Measurements from ENCODE around the gene ZNF684. TPM values are rescaled to one million over a fixed set of nuclear protein-coding genes. Genes with fewer than 3 reads are reported as not detected.
"Not testable (repeated sequence)": the region's sequence is repeated elsewhere in the genome, so short reads cannot be mapped to it uniquely, and the experiment has no call there.

The ZNF684 gene
- total RNA-seq, 3 donors from 2014 or later: 4.0 to 8.2 (median 5.9) TPM

GRCh38 chr1:40535732-40536131 is 4.3 kb downstream of the ZNF684 start:
- no peaks in the 10 kb centered on the region for H3K4me1 ChIP-seq
- H3K36me3 ChIP-seq: no peaks in the 10 kb centered on the region
- H3K27me3 ChIP-seq: no peaks in the 10 kb centered on the region
- H3K4me3 ChIP-seq: no peak overlapping the region
- no peak overlapping the region for H3K27ac ChIP-seq
- H3K9me3 ChIP-seq: no peaks in the 10 kb centered on the region
- DNase-seq (ENCODE audit: low spot score in 2 of 2): no peak
- intact Hi-C loops (cut with DNase I; ENCODE audit: low total_unique reads): no loop called here
- TF ChIP-seq POLR2AphosphoS5 (IDR thresholded peaks at IDR 0.05) (no peak), CTCF (IDR thresholded peaks at IDR 0.05) (no peak), POLR2A (IDR thresholded peaks at IDR 0.05) (no peak)

GRCh38 chr1:40539338-40539737 is 7.9 kb downstream of the ZNF684 start:
- H3K36me3 ChIP-seq: no peaks in the 10 kb centered on the region
- DNase-seq (ENCODE audit: low spot score in 2 of 2): no peak
- intact Hi-C loops (cut with DNase I; ENCODE audit: low total_unique reads): no loop called here

GRCh38 chr1:40546957-40547356 is 15.5 kb downstream of the ZNF684 start:
- no peaks in the 10 kb centered on the region for H3K4me1 ChIP-seq
- no peak overlapping the region for H3K27ac ChIP-seq
- no peak overlapping the region for H3K4me3 ChIP-seq
- H3K27me3 ChIP-seq: no peaks in the 10 kb centered on the region
- H3K36me3 ChIP-seq: no peaks in the 10 kb centered on the region
- peaks cover 5 to 21% of the 10 kb centered on the region in 2 donors for H3K9me3 ChIP-seq
- intact Hi-C loops (cut with DNase I; ENCODE audit: low total_unique reads): no loop called here
- DNase-seq (ENCODE audit: low spot score in 2 of 2): no peak
- TF ChIP-seq POLR2A (IDR thresholded peaks at IDR 0.05): no peak
- TF ChIP-seq CTCF (IDR thresholded peaks at IDR 0.05): no peak
- no peak for TF ChIP-seq POLR2AphosphoS5 (IDR thresholded peaks at IDR 0.05)

More at GRCh38 chr1:40539338-40539737, 7.9 kb downstream of the ZNF684 start:
- Histone ChIP-seq H3K27me3 (no peaks in the 10 kb centered on the region), H3K27ac (no peak overlapping the region), H3K4me1 (no peaks in the 10 kb centered on the region), H3K4me3 (no peak overlapping the region), H3K9me3 (no peaks in the 10 kb centered on the region)
- TF ChIP-seq CTCF (IDR thresholded peaks at IDR 0.05) (no peak), POLR2AphosphoS5 (IDR thresholded peaks at IDR 0.05) (no peak), POLR2A (IDR thresholded peaks at IDR 0.05) (no peak)

- H3K4me1 ChIP-seq: no peaks in the 10 kb centered on the region
- no peak overlapping the region for H3K4me3 ChIP-seq
- intact Hi-C loops (cut with DNase I; ENCODE audit: low total_unique reads): no loop called here
- H3K36me3 ChIP-seq: no peaks in the 10 kb centered on the region
- H3K27me3 ChIP-seq: no peaks in the 10 kb centered on the region
- no peak overlapping the region for H3K27ac ChIP-seq
- peaks cover 0 to under 1% of the 10 kb centered on the region in 2 donors for H3K9me3 ChIP-seq
- TF ChIP-seq POLR2AphosphoS5 (IDR thresholded peaks at IDR 0.05) (no peak), CTCF (IDR thresholded peaks at IDR 0.05) (no peak), POLR2A (IDR thresholded peaks at IDR 0.05) (no peak)
- DNase-seq (ENCODE audit: low spot score in 2 of 2): no peak
These were observed 21.6 kb downstream of the ZNF684 start for GRCh38 chr1:40553017-40553416.

- H3K4me3 ChIP-seq; H3K27me3 ChIP-seq; H3K9me3 ChIP-seq; intact Hi-C loops (cut with DNase I; ENCODE audit: low total_unique reads); H3K27ac ChIP-seq; H3K4me1 ChIP-seq; H3K36me3 ChIP-seq; DNase-seq (ENCODE audit: low spot score in 2 of 2): not testable (repeated sequence)
These were observed 23.4 kb downstream of the ZNF684 start for GRCh38 chr1:40554807-40555206.

GRCh38 chr1:40556121-40556520 is 24.7 kb downstream of the ZNF684 start:
- no peaks in the 10 kb centered on the region for H3K36me3 ChIP-seq
- no peak overlapping the region for H3K27ac ChIP-seq
- intact Hi-C loops (cut with DNase I; ENCODE audit: low total_unique reads): no loop called here
- no peak for DNase-seq (ENCODE audit: low spot score in 2 of 2)
- no peak for TF ChIP-seq POLR2AphosphoS5 (IDR thresholded peaks at IDR 0.05)
- TF ChIP-seq CTCF (IDR thresholded peaks at IDR 0.05): no peak
- no peak for TF ChIP-seq POLR2A (IDR thresholded peaks at IDR 0.05)
- no peaks in the 10 kb centered on the region for H3K4me1 ChIP-seq
- no peaks in the 10 kb centered on the region for H3K9me3 ChIP-seq
- no peak overlapping the region for H3K4me3 ChIP-seq
- no peaks in the 10 kb centered on the region for H3K27me3 ChIP-seq

GRCh38 chr1:40558241-40558640 is 26.8 kb downstream of the ZNF684 start:
- intact Hi-C loops (cut with DNase I; ENCODE audit: low total_unique reads); DNase-seq (ENCODE audit: low spot score in 2 of 2): not testable (repeated sequence)

More at GRCh38 chr1:40558241-40558640, 26.8 kb downstream of the ZNF684 start:
- not testable (repeated sequence) for H3K27ac ChIP-seq, H3K9me3 ChIP-seq, H3K36me3 ChIP-seq, H3K27me3 ChIP-seq, H3K4me3 ChIP-seq, H3K4me1 ChIP-seq

Measured in breast epithelium (tissue), 4 donors.